Measurements from ENCODE around the gene ACSL5. TPM values are rescaled to one million over a fixed set of nuclear protein-coding genes. Genes with fewer than 3 reads are reported as not detected.

The ACSL5 gene
- total and polyA plus RNA-seq, 2 experiments from 2014 or later: 1.7 to 3.2 TPM

DNA sequence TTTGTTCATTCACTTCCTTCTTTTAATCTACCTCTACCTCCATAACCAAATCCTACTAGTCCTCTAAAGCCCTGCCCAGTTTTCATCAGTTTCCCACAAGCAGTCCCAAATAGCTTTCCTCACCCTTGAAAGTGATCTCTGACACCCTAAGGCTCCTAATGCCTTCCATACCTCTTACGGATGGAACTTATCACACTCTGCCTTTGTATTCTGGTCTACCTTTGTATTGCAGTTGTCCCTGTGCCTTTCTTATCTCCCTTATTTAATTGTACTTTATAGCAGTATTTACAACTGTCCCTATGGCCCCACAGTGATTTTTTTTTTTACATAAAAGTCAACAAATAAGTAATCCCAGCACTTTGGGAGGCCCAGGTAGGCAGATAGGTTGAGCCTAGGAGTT lies 33.8 kb downstream of the ACSL5 start:
- 92 to 95% methylated on average over 1 of the region's 1 CpG for WGBS, 2 experiments (ENCODE audit: low coverage in 1 of 2, low lambda C conversion rate in 2 of 2, missing lambda C conversion rate in 2 of 2)
- H4K20me1 ChIP-seq (ENCODE audit: insufficient read depth): no peaks in the 10 kb centered on the region
- no peak overlapping the region for H2AFZ ChIP-seq
- in situ Hi-C loops (cut with MboI): no loop called here
- H3K36me3 ChIP-seq (ENCODE audit: low read depth): no peaks in the 10 kb centered on the region
- no peak overlapping the region for H3K4me2 ChIP-seq (ENCODE audit: unreplicated experiment)
- H3F3A ChIP-seq (ENCODE audit: insufficient read depth): peaks cover 11% of the 10 kb centered on the region; the same call in 1 of the 2 replicates
- no peaks in the 10 kb centered on the region for H3K9me3 ChIP-seq (ENCODE audit: low read depth)
- no peak overlapping the region for H3K27ac ChIP-seq
- H3K79me2 ChIP-seq (ENCODE audit: insufficient read depth): no peaks in the 10 kb centered on the region
- H3K9ac ChIP-seq: no peak overlapping the region
- DNase-seq: no peak
- H3K4me3 ChIP-seq: no peak overlapping the region
- peaks cover 10% of the 10 kb centered on the region for H3K4me1 ChIP-seq (ENCODE audit: insufficient read depth)
- no peaks in the 10 kb centered on the region for H3K27me3 ChIP-seq (replicated peaks; ENCODE audit: insufficient read depth)
- 0 out of 2 replicates have a peak, but pooled peaks cover 3% of the 10 kb centered on the region for H3K9me2 ChIP-seq (ENCODE audit: insufficient read depth)
- TF ChIP-seq EZH2phosphoT487 (IDR thresholded peaks at IDR 0.05; ENCODE audit: insufficient read depth, low read depth): no peak
- TF ChIP-seq EZH2 (IDR thresholded peaks at IDR 0.05; ENCODE audit: insufficient read depth, poor library complexity, severe bottlenecking): no peak

DNA sequence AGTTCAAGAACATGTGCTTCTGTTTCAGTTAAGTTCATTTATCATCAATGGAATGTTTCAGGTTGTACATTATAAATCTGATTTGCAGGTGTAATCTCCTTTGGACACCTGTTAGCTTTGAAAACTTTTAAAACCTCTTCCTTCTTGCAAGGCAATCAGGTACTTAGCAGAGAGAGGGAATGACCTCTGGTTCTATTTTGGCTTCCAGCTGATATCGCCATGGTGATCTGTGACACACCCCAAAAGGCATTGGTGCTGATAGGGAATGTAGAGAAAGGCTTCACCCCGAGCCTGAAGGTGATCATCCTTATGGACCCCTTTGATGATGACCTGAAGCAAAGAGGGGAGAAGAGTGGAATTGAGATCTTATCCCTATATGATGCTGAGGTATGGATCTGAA lies 35.4 kb downstream of the ACSL5 start:
- peaks cover 11% of the 10 kb centered on the region; the same call in 1 of the 2 replicates for H3F3A ChIP-seq (ENCODE audit: insufficient read depth)
- 60 to 69% methylated on average over 2 of the region's 2 CpGs for WGBS, 2 experiments (ENCODE audit: low coverage in 1 of 2, low lambda C conversion rate in 2 of 2, missing lambda C conversion rate in 2 of 2)
- no peaks in the 10 kb centered on the region for H3K79me2 ChIP-seq (ENCODE audit: insufficient read depth)
- no peak for DNase-seq
- no peaks in the 10 kb centered on the region for H3K36me3 ChIP-seq (ENCODE audit: low read depth)
- H3K9me2 ChIP-seq (ENCODE audit: insufficient read depth): 0 out of 2 replicates have a peak, but pooled peaks cover 3% of the 10 kb centered on the region
- H3K4me3 ChIP-seq: no peak overlapping the region
- H3K9ac ChIP-seq: no peak overlapping the region
- no peaks in the 10 kb centered on the region for H4K20me1 ChIP-seq (ENCODE audit: insufficient read depth)
- no peaks in the 10 kb centered on the region for H3K27me3 ChIP-seq (replicated peaks; ENCODE audit: insufficient read depth)
- no peak overlapping the region for H2AFZ ChIP-seq
- no peak overlapping the region for H3K4me2 ChIP-seq (ENCODE audit: unreplicated experiment)
- H3K4me1 ChIP-seq (ENCODE audit: insufficient read depth): peaks cover 10% of the 10 kb centered on the region
- H3K9me3 ChIP-seq (ENCODE audit: low read depth): no peaks in the 10 kb centered on the region
- no peak overlapping the region for H3K27ac ChIP-seq
- TF ChIP-seq EZH2phosphoT487 (IDR thresholded peaks at IDR 0.05; ENCODE audit: insufficient read depth, low read depth): no peak
- no peak for TF ChIP-seq EZH2 (IDR thresholded peaks at IDR 0.05; ENCODE audit: insufficient read depth, poor library complexity, severe bottlenecking)
- in situ Hi-C loops (cut with MboI): no loop called here

DNA sequence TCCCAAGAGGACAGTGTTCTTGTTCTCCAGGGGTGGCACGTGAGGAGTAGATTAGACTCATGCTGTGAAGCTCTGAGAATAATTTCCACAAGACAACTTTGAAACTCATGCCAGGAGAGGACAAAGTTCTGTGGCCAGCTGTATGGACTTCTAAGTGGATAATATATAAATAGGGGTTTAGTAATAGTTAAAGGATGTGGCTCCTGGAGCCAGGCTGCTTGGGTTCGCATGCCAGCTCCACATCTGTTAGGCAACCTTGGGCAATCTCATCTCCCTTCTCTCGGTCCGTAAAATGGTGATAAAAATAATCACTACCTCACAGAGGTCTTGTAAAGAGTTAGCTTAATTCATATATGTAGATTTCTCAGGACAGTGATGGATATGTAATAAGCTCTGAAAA lies 35.8 kb downstream of the ACSL5 start:
- Histone ChIP-seq H2AFZ (no peak overlapping the region), H3K4me3 (no peak overlapping the region), H3F3A (ENCODE audit: insufficient read depth) (peaks cover 7% of the 10 kb centered on the region; the same call in 1 of the 2 replicates), H3K4me1 (ENCODE audit: insufficient read depth) (peaks cover 6% of the 10 kb centered on the region), H4K20me1 (ENCODE audit: insufficient read depth) (no peaks in the 10 kb centered on the region), H3K9me2 (ENCODE audit: insufficient read depth) (0 out of 2 replicates have a peak, but pooled peaks cover 3% of the 10 kb centered on the region), H3K79me2 (ENCODE audit: insufficient read depth) (no peaks in the 10 kb centered on the region), H3K9ac (no peak overlapping the region), H3K36me3 (ENCODE audit: low read depth) (no peaks in the 10 kb centered on the region), H3K27ac (no peak overlapping the region), H3K9me3 (ENCODE audit: low read depth) (no peaks in the 10 kb centered on the region), H3K27me3 (replicated peaks; ENCODE audit: insufficient read depth) (no peaks in the 10 kb centered on the region), H3K4me2 (ENCODE audit: unreplicated experiment) (no peak overlapping the region)
- peak; percentile 7 for DNase-seq
- WGBS, 2 experiments (ENCODE audit: low coverage in 1 of 2, low lambda C conversion rate in 2 of 2, missing lambda C conversion rate in 2 of 2): 47 to 48% methylated on average over 4 of the region's 4 CpGs
- in situ Hi-C loops (cut with MboI): no loop called here
- TF ChIP-seq EZH2phosphoT487 (IDR thresholded peaks at IDR 0.05; ENCODE audit: insufficient read depth, low read depth) (no peak), EZH2 (IDR thresholded peaks at IDR 0.05; ENCODE audit: insufficient read depth, poor library complexity, severe bottlenecking) (no peak)

DNA sequence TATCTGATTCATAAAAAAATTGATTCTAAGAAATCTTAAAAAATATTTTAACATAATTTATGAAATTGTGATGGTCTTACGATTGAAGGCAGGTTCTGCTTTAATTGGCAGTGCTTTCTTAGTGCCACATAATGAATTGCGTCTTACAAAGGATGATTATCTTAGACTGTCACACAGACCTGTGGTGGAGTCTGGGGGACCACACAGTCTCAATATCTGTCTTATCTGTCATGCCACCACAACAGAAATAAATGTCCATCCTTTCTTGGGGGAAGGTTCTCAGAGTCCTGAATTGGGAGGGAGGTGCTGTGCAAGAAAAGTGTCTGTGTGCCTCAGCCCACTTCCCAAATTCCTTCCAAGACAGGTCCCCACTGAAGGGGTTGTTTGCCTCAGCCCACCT lies 38.8 kb downstream of the ACSL5 start:
- WGBS, 2 experiments (ENCODE audit: low coverage in 1 of 2, low lambda C conversion rate in 2 of 2, missing lambda C conversion rate in 2 of 2): 93% methylated on average over 2 of the region's 2 CpGs
- H3K27me3 ChIP-seq (replicated peaks; ENCODE audit: insufficient read depth): no peaks in the 10 kb centered on the region
- no peak overlapping the region for H3K27ac ChIP-seq
- H3K9me3 ChIP-seq (ENCODE audit: low read depth): no peaks in the 10 kb centered on the region
- no peak for TF ChIP-seq EZH2phosphoT487 (IDR thresholded peaks at IDR 0.05; ENCODE audit: insufficient read depth, low read depth)
- no peak for TF ChIP-seq EZH2 (IDR thresholded peaks at IDR 0.05; ENCODE audit: insufficient read depth, poor library complexity, severe bottlenecking)
- no peak overlapping the region for H3K4me2 ChIP-seq (ENCODE audit: unreplicated experiment)
- H3K9ac ChIP-seq: no peak overlapping the region
- in situ Hi-C loops (cut with MboI): no loop called here
- no peaks in the 10 kb centered on the region for H3K36me3 ChIP-seq (ENCODE audit: low read depth)
- no peak overlapping the region for H2AFZ ChIP-seq
- H3K4me1 ChIP-seq (ENCODE audit: insufficient read depth): no peaks in the 10 kb centered on the region
- no peaks in the 10 kb centered on the region for H3K9me2 ChIP-seq (ENCODE audit: insufficient read depth)
- DNase-seq: no peak
- H4K20me1 ChIP-seq (ENCODE audit: insufficient read depth): no peaks in the 10 kb centered on the region
- H3K79me2 ChIP-seq (ENCODE audit: insufficient read depth): no peaks in the 10 kb centered on the region
- H3F3A ChIP-seq (ENCODE audit: insufficient read depth): no peaks in the 10 kb centered on the region
- no peak overlapping the region for H3K4me3 ChIP-seq

DNA sequence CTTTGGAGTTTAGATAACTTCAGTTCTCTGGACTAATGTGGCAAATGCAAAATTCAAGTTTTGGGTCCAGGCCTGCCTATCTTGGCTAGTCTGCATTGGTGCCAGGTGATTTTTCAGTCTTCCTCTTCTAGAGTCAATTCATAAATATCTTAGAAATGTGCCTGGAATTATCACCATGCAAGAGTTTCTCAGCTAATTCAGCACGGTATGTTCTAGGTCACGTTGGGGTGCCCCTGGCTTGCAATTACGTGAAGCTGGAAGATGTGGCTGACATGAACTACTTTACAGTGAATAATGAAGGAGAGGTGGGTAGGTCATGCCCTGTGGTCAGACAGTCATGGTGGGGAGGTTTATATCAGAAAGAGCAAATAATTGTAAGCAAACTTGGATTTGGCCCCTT lies 47.8 kb downstream of the ACSL5 start:
- H3F3A ChIP-seq (ENCODE audit: insufficient read depth): no peaks in the 10 kb centered on the region
- no peaks in the 10 kb centered on the region for H3K36me3 ChIP-seq (ENCODE audit: low read depth)
- H4K20me1 ChIP-seq (ENCODE audit: insufficient read depth): no peaks in the 10 kb centered on the region
- no peak overlapping the region for H3K4me3 ChIP-seq
- H3K9ac ChIP-seq: no peak overlapping the region
- no peak for DNase-seq
- no peak overlapping the region for H3K27ac ChIP-seq
- H3K9me2 ChIP-seq (ENCODE audit: insufficient read depth): no peaks in the 10 kb centered on the region
- in situ Hi-C loops (cut with MboI): no loop called here
- no peak overlapping the region for H2AFZ ChIP-seq
- no peaks in the 10 kb centered on the region for H3K4me1 ChIP-seq (ENCODE audit: insufficient read depth)
- no peak for TF ChIP-seq EZH2 (IDR thresholded peaks at IDR 0.05; ENCODE audit: insufficient read depth, poor library complexity, severe bottlenecking)
- no peak for TF ChIP-seq EZH2phosphoT487 (IDR thresholded peaks at IDR 0.05; ENCODE audit: insufficient read depth, low read depth)
- no peak overlapping the region for H3K4me2 ChIP-seq (ENCODE audit: unreplicated experiment)
- H3K9me3 ChIP-seq (ENCODE audit: low read depth): no peaks in the 10 kb centered on the region
- no peaks in the 10 kb centered on the region for H3K79me2 ChIP-seq (ENCODE audit: insufficient read depth)
- 91 to 93% methylated on average over 3 of the region's 3 CpGs for WGBS, 2 experiments (ENCODE audit: low coverage in 1 of 2, low lambda C conversion rate in 2 of 2, missing lambda C conversion rate in 2 of 2)
- H3K27me3 ChIP-seq (replicated peaks; ENCODE audit: insufficient read depth): no peaks in the 10 kb centered on the region
